K562 (cell line): ENCODE measurements around the gene CNNM3. TPM values are rescaled to one million over a fixed set of nuclear protein-coding genes. Genes with fewer than 3 reads are reported as not detected.

Source experiments
- ARID3B ChIP-seq: fragments of 250-450 bp; sonication (Bioruptor Pico); IDR thresholded peaks from 2 replicates; pipeline ENCODE4 v1.4.0; 2020; ENCODE audit warnings: borderline replicate concordance
- BRF2 ChIP-seq: IDR thresholded peaks from 3 replicates; pipeline ENCODE4 v1.6.1; 2011; ENCODE audit warnings: borderline replicate concordance, mild to moderate bottlenecking; ENCODE audit not compliant: insufficient read length, insufficient read depth
- CLOCK ChIP-seq: fragments of 250-450 bp; sonication (Bioruptor Pico); IDR thresholded peaks from 2 replicates; pipeline ENCODE4 v1.4.0; 2020; ENCODE audit warnings: mild to moderate bottlenecking, moderate library complexity, borderline replicate concordance
- DMBX1 ChIP-seq: fragments of 250-450 bp; sonication (Bioruptor Pico); IDR thresholded peaks from 2 replicates; pipeline ENCODE4 v1.8.0; 2022; ENCODE audit warnings: inconsistent platforms, mild to moderate bottlenecking, moderate library complexity, borderline replicate concordance
- FOXA1 ChIP-seq: fragments of 450-650 bp; IDR thresholded peaks from 2 replicates; pipeline ENCODE4 v1.6.1; 2016; ENCODE audit warnings: mild to moderate bottlenecking, borderline replicate concordance
- FUS ChIP-seq: fragments of 200-400 bp; formaldehyde crosslinking; optimal IDR thresholded peaks from 2 replicates; pipeline ENCODE3; 2017; ENCODE audit warnings: low read depth, low read length
- GTF2B ChIP-seq: IDR thresholded peaks from 2 replicates; pipeline ENCODE4 v1.6.1; 2011; ENCODE audit not compliant: insufficient read length; ENCODE audit errors: extremely low read depth
- MTA3 ChIP-seq: fragments of 450-650 bp; formaldehyde crosslinking; IDR thresholded peaks from 2 replicates; pipeline ENCODE4 v1.6.1; 2017; ENCODE audit warnings: mild to moderate bottlenecking, borderline replicate concordance
- ZBTB2 ChIP-seq: fragments of 450-650 bp; IDR thresholded peaks from 2 replicates; pipeline ENCODE4 v1.6.1; 2016; ENCODE audit warnings: antibody characterized with exemption
- ZFX ChIP-seq: sonication (generic); formaldehyde crosslinking; IDR thresholded peaks from 2 replicates; pipeline ENCODE4 v1.8.0; 2022; ENCODE audit warnings: mild to moderate bottlenecking, missing genetic modification reagents, moderate library complexity
- ZKSCAN1 ChIP-seq: fragments of 150-350 bp; IDR thresholded peaks from 2 replicates; pipeline ENCODE4 v1.6.1; 2016; ENCODE audit warnings: low read depth, low read length
- ZNF140 ChIP-seq: fragments of 250-450 bp; sonication (Bioruptor Pico); IDR thresholded peaks from 2 replicates; pipeline ENCODE4 v1.8.0; 2021; ENCODE audit warnings: moderate library complexity, mild to moderate bottlenecking, inconsistent platforms
- ZNF274 ChIP-seq: IDR thresholded peaks from 2 replicates; pipeline ENCODE4 v1.6.1; 2011; ENCODE audit warnings: low read depth, mild to moderate bottlenecking, low read length, moderate library complexity, borderline replicate concordance
- ZNF280B ChIP-seq: fragments of 250-450 bp; sonication (Bioruptor Pico); IDR thresholded peaks from 2 replicates; pipeline ENCODE4 v1.5.1; 2021; ENCODE audit warnings: mild to moderate bottlenecking
- ZNF57 ChIP-seq: fragments of 450-650 bp; formaldehyde crosslinking; IDR thresholded peaks from 2 replicates; pipeline ENCODE4 v1.4.0; 2020; ENCODE audit warnings: mild to moderate bottlenecking, moderate library complexity
- ZNF785 ChIP-seq: fragments of 250-450 bp; sonication (Bioruptor Pico); IDR thresholded peaks from 2 replicates; pipeline ENCODE4 v1.4.0; 2020; ENCODE audit warnings: mild to moderate bottlenecking
- polyA plus RNA-seq, 8 experiments: library from polyadenylated mRNA; depleted of rRNA in 4 of 8; stranded (reverse) in 5 of 8; unstranded in 3 of 8; fragments of >200 nt; fragmentation: Nextera tagmentation in 2 of 8; fragmentation: Illumina TruSeq in 1 of 8; extraction: Ambion mirVana in 2 of 8; extraction: Trizol in 1 of 8; gene quantifications; 2 replicates each; pipeline versions ENCODE4 v1.2.1 to v1.2.3, GENCODE V29; 2011 to 2014; ENCODE audit warnings: inconsistent platforms in 1 of 8, missing spikeins in 1 of 8
- total RNA-seq, 7 experiments: library from RNA; depleted of rRNA in 6 of 7; stranded (reverse); fragments of >200 nt in 6 of 7; fragmentation: Illumina TruSeq in 2 of 7; extraction: Trizol in 2 of 7; gene quantifications; 2 replicates each; pipeline versions ENCODE4 v1.2.1 to v1.2.3, GENCODE V29; 2011 to 2021; ENCODE audit warnings: low replicate concordance in 1 of 7

Gene CNNM3
- total and polyA plus RNA-seq, 9 of the 15 experiments (the other 6 are each of a cell fraction or from before 2014, with no cell fraction given) = 1.4 to 16.9 (median 6.5) TPM

- TF ChIP-seq ZBTB2 = peak; percentile 66
- TF ChIP-seq DMBX1 (CRISPR knock-in tag) = no peak; the same call in 1 of the 2 replicates
- peak; percentile 93 for TF ChIP-seq ZFX
- TF ChIP-seq ZNF57 = no peak
- TF ChIP-seq FUS = peak; percentile 93
- TF ChIP-seq ZKSCAN1 = peak; percentile 22; the same call in 1 of the 2 replicates
- no peak for TF ChIP-seq GTF2B
- 0 out of 2 replicates have a peak, but pooled peaks have one; percentile 73 for TF ChIP-seq MTA3
- no peak for TF ChIP-seq FOXA1
- no peak for TF ChIP-seq ZNF785 (CRISPR knock-in tag)
- TF ChIP-seq ZNF280B (CRISPR knock-in tag) = no peak
- no peak for TF ChIP-seq ZNF140 (CRISPR knock-in tag)
- 0 out of 2 replicates have a peak, but pooled peaks have one; percentile 12 for TF ChIP-seq ZNF274
- no peak for TF ChIP-seq CLOCK (CRISPR knock-in tag)
- TF ChIP-seq ARID3B = 0 out of 2 replicates have a peak, but pooled peaks have one; percentile 47
- no peak for TF ChIP-seq BRF2
Measured at GRCh38 chr2:96857667-96858372, 41.8 kb downstream of the CNNM3 start, which contains the start of gene ANKRD39 (continued).
